Measurements from ENCODE around the gene PRRT2. TPM values are rescaled to one million over a fixed set of nuclear protein-coding genes. Genes with fewer than 3 reads are reported as not detected.
A peak's percentile ranks its signal among the peaks of the same experiment; 100 is the strongest.
"Not testable (repeated sequence)": the region's sequence is repeated elsewhere in the genome, so short reads cannot be mapped to it uniquely, and the experiment has no call there.

Gene PRRT2
- total RNA-seq, 2 donors from 2014 or later, result 2.0 to 3.4 TPM

- H3K27me3 Mint-ChIP-seq; H3K27ac Mint-ChIP-seq; H3K4me3 Mint-ChIP-seq; DNase-seq; H3K36me3 Mint-ChIP-seq (ENCODE audit: low read depth); ATAC-seq; H3K9me3 ChIP-seq (ENCODE audit: control insufficient read depth, low read length, poor library complexity, severe bottlenecking): not testable (repeated sequence)
- H3K4me1 Mint-ChIP-seq, result peaks cover 17% of the 10 kb centered on the region
These were observed 28.7 kb upstream of the PRRT2 start for GRCh38 chr16:29783094-29783953.

DNA sequence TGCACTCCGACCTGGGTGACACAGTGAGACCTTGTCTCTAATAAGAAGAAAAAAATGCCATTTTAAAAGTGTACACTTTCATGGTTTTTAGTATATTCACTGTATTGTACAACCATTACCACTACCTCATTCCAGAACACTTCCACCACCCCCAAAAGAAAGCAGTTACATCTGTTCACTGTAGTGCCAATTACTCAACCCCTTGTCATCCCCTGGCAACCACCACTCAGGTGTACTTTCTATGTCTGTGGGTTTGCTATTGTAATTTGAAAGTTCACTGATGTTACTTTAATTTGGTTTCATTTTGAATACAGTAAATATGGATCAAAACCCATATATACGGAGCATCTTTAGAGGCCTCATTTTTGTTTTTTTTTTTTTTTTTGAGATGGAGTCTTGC lies 27.8 kb upstream of the PRRT2 start:
- Mint-ChIP-seq H3K27ac (peak overlapping the region; percentile 75), H3K4me3 (no peak overlapping the region), H3K4me1 (peaks cover 18% of the 10 kb centered on the region), H3K36me3 (ENCODE audit: low read depth) (no peaks in the 10 kb centered on the region), H3K27me3 (no peaks in the 10 kb centered on the region)
- ATAC-seq (peak; percentile 58), DNase-seq (no peak)
- H3K9me3 ChIP-seq (ENCODE audit: control insufficient read depth, low read length, poor library complexity, severe bottlenecking), result no peaks in the 10 kb centered on the region

GRCh38 chr16:29784901-29785500 lies 27.0 kb upstream of the PRRT2 start:
- H3K9me3 ChIP-seq (ENCODE audit: control insufficient read depth, low read length, poor library complexity, severe bottlenecking), result no peaks in the 10 kb centered on the region
- Mint-ChIP-seq H3K27ac (peak overlapping the region; percentile 45), H3K4me1 (peaks cover 16% of the 10 kb centered on the region), H3K36me3 (ENCODE audit: low read depth) (no peaks in the 10 kb centered on the region), H3K27me3 (no peaks in the 10 kb centered on the region), H3K4me3 (peak overlapping the region; percentile 62)
- DNase-seq (peak; percentile 56 to 75 (median 56)), ATAC-seq (peak; percentile 94)

- not testable (repeated sequence) for ATAC-seq; H3K27me3 Mint-ChIP-seq; DNase-seq; H3K9me3 ChIP-seq (ENCODE audit: control insufficient read depth, low read length, poor library complexity, severe bottlenecking); H3K36me3 Mint-ChIP-seq (ENCODE audit: low read depth)
- Mint-ChIP-seq H3K4me3 (peak overlapping the region; percentile 9), H3K27ac (peak overlapping the region; percentile 29), H3K4me1 (peaks cover 30% of the 10 kb centered on the region)
These were observed 24.8 kb upstream of the PRRT2 start for GRCh38 chr16:29787155-29787554.

- H3K4me3 Mint-ChIP-seq, result peak overlapping the region; percentile 98
- ATAC-seq (no peak), DNase-seq (no peak)
- H3K4me1 Mint-ChIP-seq, result peaks cover 40% of the 10 kb centered on the region
- no peaks in the 10 kb centered on the region for H3K9me3 ChIP-seq (ENCODE audit: control insufficient read depth, low read length, poor library complexity, severe bottlenecking)
- peak overlapping the region; percentile 96 for H3K27ac Mint-ChIP-seq
- H3K27me3 Mint-ChIP-seq, result no peaks in the 10 kb centered on the region
- H3K36me3 Mint-ChIP-seq (ENCODE audit: low read depth), result peaks cover 8% of the 10 kb centered on the region
These were observed 22.2 kb upstream of the PRRT2 start for GRCh38 chr16:29789775-29790182.

DNA sequence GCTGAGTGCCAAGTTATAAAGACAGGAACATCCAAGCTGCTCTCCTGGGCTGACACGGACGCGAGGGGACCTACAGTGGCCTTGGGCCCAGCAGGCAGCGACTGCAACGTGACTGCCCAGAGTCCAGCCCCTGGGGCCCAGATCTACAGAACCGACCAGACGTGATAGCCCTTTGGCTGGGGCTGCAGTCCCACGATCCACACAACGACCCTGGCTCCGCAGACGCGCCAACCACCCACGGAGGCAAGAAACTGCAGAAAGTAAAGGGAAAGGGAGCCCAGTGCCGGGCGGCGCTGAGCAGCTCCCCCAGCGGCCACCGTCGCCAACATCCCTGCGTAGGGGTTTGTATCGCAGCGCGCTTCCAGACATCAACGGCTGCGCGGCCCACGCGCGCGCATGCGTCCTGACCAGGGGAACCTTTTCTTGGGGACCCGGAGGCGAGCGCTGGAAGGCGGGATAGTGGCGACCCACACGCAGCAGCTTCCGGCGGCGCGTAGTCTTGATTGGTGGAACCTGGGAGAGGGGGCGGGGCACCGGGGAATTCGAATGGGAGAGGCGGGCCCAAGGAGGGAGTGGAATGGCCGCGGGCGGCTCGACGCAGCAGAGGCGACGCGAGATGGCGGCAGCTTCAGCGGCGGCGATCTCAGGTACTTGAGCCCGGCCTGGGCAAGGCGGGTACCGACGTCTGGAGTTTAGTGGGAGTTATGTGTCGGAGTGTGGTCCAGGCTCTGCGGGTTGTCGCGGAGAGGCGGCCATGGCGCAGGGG lies 21.6 kb upstream of the PRRT2 start, which contains the start of gene KIF22:
KIF22 (plus strand) TSS at position 569 of the 766 bp plus-strand sequence; CDS start at position 578, 9 bp downstream.
- Mint-ChIP-seq H3K36me3 (ENCODE audit: low read depth) (peaks cover 8% of the 10 kb centered on the region), H3K27me3 (no peaks in the 10 kb centered on the region), H3K27ac (peak within 1 kb of the TSS; percentile 96), H3K4me3 (peak within 1 kb of the TSS; percentile 98), H3K4me1 (peaks cover 37% of the 10 kb centered on the region)
- no peaks in the 10 kb centered on the region for H3K9me3 ChIP-seq (ENCODE audit: control insufficient read depth, low read length, poor library complexity, severe bottlenecking)
- DNase-seq (peak; percentile 99 to 100 (median 99)), ATAC-seq (peak; percentile 94)

DNA sequence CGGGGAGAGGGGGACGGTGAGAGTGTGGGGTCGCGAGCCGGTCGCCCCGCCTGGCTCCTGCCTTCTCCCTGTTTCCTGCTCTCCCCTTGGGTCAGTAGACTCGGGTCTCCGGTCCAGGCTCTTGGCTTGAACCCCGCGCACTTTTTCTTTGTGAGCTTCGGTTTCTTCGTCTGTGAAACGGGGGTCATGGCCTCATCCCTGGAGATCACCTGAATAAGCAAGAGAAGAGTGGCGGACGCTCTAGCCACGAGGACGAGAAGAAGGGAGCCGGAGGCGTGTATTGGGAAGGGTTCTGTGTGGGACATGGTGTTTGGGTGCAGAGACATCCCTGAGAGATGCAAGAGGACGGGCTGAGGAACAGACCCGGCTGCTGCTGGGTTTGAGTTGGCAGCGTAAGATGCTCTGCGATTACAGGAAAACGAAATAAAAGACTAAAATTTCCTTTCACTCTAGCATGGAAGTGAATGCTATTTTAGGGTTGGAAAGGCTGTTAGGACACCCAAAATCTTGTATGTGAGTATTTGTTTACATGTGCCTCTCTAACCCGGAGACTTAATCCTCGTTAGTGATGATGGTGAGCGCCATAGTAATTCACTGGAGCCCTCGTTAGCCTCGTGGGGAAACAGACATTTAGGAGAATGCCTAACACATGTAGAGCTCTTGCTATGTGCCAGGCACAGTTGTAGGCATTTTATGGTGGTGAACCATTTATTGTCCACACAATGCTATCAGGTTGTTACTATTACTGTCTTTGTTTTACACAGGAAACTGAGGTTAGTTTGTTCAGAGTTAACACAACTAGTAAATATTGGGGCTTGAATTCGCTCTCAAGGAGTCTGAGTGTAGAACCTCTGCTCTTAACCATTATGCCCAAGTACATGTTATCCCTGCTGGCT lies 20.8 kb upstream of the PRRT2 start:
- H3K9me3 ChIP-seq (ENCODE audit: control insufficient read depth, low read length, poor library complexity, severe bottlenecking), result no peaks in the 10 kb centered on the region
- H3K4me1 Mint-ChIP-seq, result peaks cover 33% of the 10 kb centered on the region
- H3K27me3 Mint-ChIP-seq, result no peaks in the 10 kb centered on the region
- peak overlapping the region; percentile 96 for H3K27ac Mint-ChIP-seq
- H3K4me3 Mint-ChIP-seq, result peak overlapping the region; percentile 98
- peaks cover 8% of the 10 kb centered on the region for H3K36me3 Mint-ChIP-seq (ENCODE audit: low read depth)
- ATAC-seq, result no peak
- no peak for DNase-seq

DNA sequence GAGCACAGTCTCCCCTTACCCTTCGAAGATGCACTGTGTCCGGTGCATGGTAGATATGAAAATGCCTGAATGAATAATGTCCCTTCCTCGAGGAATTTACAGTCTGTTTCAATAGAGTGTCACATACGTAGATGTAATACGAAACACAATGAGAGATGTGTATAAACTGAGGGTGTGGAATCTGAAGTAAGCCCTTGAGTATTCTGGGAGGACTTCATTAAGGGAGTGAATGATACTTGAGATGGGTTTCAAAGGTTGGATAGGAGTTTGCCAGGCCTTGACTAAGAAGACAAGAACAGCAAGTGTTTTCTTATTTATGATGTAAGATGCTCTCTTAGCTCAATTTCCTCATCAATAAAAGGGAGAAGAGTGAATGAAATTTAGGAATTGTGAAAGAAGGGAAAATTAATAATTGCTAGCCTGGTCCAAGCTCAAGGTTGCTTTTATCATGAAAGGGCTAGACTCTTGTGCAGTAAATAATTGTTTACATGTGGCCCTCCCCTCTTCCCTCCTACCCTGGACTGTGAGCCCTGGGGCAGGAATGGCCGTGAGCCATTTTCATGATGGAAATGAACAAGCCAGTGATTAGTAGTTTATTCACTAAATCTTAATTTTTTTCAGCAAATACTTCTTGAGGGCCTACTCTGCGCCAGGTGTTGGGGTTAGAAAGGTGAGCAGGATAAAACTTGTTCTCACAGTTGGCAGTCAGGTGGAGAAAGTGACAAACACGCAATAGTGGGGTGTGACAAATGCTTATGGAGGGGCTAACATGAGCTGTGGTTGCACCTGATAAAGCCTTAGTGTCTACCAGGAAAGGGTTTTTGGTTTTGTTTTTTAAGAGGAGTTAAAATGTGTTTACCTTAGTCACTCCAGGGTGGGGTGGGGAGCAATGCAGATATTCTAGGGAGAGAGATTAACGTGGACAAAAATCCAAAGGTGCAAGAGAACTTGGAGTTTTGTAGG lies 19.9 kb upstream of the PRRT2 start:
- no peak for DNase-seq
- H3K27me3 Mint-ChIP-seq, result no peaks in the 10 kb centered on the region
- H3K9me3 ChIP-seq (ENCODE audit: control insufficient read depth, low read length, poor library complexity, severe bottlenecking), result no peaks in the 10 kb centered on the region
- H3K27ac Mint-ChIP-seq, result peak overlapping the region; percentile 96
- H3K4me1 Mint-ChIP-seq, result peaks cover 33% of the 10 kb centered on the region
- peak overlapping the region; percentile 98 for H3K4me3 Mint-ChIP-seq
- ATAC-seq, result no peak
- peaks cover 10% of the 10 kb centered on the region for H3K36me3 Mint-ChIP-seq (ENCODE audit: low read depth)

- H3K27me3 Mint-ChIP-seq; ATAC-seq; H3K9me3 ChIP-seq (ENCODE audit: control insufficient read depth, low read length, poor library complexity, severe bottlenecking); H3K4me3 Mint-ChIP-seq; DNase-seq: not testable (repeated sequence)
- H3K27ac Mint-ChIP-seq, result peak overlapping the region; percentile 96
- H3K36me3 Mint-ChIP-seq (ENCODE audit: low read depth), result peaks cover 12% of the 10 kb centered on the region
- H3K4me1 Mint-ChIP-seq, result peaks cover 33% of the 10 kb centered on the region
These were observed 18.8 kb upstream of the PRRT2 start for GRCh38 chr16:29793153-29793552.

GRCh38 chr16:29794231-29794710 lies 17.7 kb upstream of the PRRT2 start:
- peak overlapping the region; percentile 53 for H3K27ac Mint-ChIP-seq
- ATAC-seq, result no peak

DNA sequence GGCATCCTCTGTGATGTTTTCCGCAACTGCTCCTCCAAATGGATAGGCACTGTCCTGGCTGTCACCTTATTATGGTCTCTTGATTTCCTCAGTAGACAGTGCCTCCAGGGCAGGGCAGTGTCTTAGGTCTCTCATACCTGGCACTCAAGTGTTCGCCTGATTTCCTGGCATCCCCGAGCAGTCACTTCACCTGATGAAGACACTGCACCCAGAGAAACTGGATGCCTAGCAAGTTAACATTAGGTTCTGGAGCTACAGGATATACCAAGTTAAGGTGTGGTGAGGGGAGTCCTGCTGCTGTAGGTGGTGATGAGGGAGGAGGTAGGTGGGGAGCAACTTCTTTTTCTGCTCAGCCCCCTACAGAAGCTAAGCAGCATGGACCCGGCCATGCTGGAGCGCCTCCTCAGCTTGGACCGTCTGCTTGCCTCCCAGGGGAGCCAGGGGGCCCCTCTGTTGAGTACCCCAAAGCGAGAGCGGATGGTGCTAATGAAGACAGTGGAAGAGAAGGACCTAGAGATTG lies 9.5 kb upstream of the PRRT2 start:
- ATAC-seq (no peak), DNase-seq (no peak)
- Mint-ChIP-seq H3K27me3 (no peaks in the 10 kb centered on the region), H3K4me3 (peak overlapping the region; percentile 19), H3K27ac (peak overlapping the region; percentile 100), H3K4me1 (peaks cover 24% of the 10 kb centered on the region), H3K36me3 (ENCODE audit: low read depth) (peaks cover 4% of the 10 kb centered on the region)
- H3K9me3 ChIP-seq (ENCODE audit: control insufficient read depth, low read length, poor library complexity, severe bottlenecking), result no peaks in the 10 kb centered on the region

More at GRCh38 chr16:29794231-29794710, 17.7 kb upstream of the PRRT2 start:
- Mint-ChIP-seq H3K4me1 (peaks cover 31% of the 10 kb centered on the region), H3K27me3 (no peaks in the 10 kb centered on the region), H3K36me3 (ENCODE audit: low read depth) (peaks cover 14% of the 10 kb centered on the region), H3K4me3 (no peak overlapping the region)
- H3K9me3 ChIP-seq (ENCODE audit: control insufficient read depth, low read length, poor library complexity, severe bottlenecking), result no peaks in the 10 kb centered on the region
- no peak for DNase-seq

Data from T-helper 17 cell (primary cell).